ENCODE measurements around the gene NPPA. TPM values are rescaled to one million over a fixed set of nuclear protein-coding genes. Genes with fewer than 3 reads are reported as not detected.
A peak's percentile ranks its signal among the peaks of the same experiment; 100 is the strongest.

Gene NPPA
- total and polyA plus RNA-seq, 9 of the 15 experiments (the other 6 are each of a cell fraction or from before 2014, with no cell fraction given): not detected

DNA sequence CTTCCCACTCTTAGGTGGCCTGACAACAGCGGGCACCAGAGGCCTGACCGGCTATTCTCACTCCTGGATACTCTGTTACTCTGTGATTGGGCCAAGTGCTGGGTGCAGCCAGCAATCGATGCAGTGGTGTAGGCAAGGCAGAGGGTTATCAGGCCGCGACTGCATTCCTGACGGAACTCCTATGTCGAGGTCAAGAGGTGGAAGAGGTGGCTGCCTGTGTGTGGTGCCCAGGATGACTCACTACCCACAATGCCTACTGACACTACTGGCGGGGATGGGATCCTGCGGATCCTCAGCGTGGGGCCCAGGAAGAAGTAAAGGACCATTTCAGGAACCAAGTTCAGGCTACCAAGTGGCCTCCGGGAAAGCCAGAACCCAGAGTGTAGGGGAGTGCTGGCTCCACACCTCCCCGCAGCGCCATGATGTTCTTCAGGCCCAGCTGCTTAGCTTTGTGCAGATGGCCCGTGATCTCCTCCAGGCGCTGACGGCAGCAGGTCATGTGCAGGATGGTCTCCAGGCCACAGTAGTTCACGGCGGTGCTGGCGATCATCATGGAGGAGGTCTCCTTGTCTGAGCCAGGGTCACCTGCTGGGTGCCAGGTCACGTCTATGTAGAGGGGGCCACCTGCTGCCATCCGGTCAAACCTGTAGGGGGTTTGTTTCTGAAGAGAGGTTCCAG lies 46.7 kb downstream of the NPPA start (continued):
- TF ChIP-seq, protein P1, sequence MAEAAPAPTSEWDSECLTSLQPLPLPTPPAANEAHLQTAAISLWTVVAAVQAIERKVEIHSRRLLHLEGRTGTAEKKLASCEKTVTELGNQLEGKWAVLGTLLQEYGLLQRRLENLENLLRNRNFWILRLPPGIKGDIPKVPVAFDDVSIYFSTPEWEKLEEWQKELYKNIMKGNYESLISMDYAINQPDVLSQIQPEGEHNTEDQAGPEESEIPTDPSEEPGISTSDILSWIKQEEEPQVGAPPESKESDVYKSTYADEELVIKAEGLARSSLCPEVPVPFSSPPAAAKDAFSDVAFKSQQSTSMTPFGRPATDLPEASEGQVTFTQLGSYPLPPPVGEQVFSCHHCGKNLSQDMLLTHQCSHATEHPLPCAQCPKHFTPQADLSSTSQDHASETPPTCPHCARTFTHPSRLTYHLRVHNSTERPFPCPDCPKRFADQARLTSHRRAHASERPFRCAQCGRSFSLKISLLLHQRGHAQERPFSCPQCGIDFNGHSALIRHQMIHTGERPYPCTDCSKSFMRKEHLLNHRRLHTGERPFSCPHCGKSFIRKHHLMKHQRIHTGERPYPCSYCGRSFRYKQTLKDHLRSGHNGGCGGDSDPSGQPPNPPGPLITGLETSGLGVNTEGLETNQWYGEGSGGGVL (CRISPR knock-in tag; IDR thresholded peaks at IDR 0.05): no peak
- peak; percentile 22 for TF ChIP-seq SAP30 (IDR thresholded peaks at IDR 0.05; ENCODE audit: borderline replicate concordance, insufficient read depth, low read depth, low read length, poor library complexity, severe bottlenecking)
- TF ChIP-seq FOXA3 (CRISPR knock-in tag; conservative IDR thresholded peaks at IDR 0.05 in 1 of 2, IDR thresholded peaks at IDR 0.05 in 1 of 2): peak in 1 of 2 experiments; percentile 10; a peak in 1 of 4 replicates
- no peak for TF ChIP-seq ZKSCAN3 (CRISPR knock-in tag; IDR thresholded peaks at IDR 0.05)
- TF ChIP-seq ZNF263 (CRISPR knock-in tag; IDR thresholded peaks at IDR 0.05; ENCODE audit: borderline replicate concordance): 0 out of 2 replicates have a peak, but pooled peaks have one; percentile 10
- TF ChIP-seq PHB (CRISPR knock-in tag; IDR thresholded peaks at IDR 0.05): no peak
- TF ChIP-seq ARHGAP35 (IDR thresholded peaks at IDR 0.05; ENCODE audit: partially characterized antibody): no peak
- TF ChIP-seq, protein P2, sequence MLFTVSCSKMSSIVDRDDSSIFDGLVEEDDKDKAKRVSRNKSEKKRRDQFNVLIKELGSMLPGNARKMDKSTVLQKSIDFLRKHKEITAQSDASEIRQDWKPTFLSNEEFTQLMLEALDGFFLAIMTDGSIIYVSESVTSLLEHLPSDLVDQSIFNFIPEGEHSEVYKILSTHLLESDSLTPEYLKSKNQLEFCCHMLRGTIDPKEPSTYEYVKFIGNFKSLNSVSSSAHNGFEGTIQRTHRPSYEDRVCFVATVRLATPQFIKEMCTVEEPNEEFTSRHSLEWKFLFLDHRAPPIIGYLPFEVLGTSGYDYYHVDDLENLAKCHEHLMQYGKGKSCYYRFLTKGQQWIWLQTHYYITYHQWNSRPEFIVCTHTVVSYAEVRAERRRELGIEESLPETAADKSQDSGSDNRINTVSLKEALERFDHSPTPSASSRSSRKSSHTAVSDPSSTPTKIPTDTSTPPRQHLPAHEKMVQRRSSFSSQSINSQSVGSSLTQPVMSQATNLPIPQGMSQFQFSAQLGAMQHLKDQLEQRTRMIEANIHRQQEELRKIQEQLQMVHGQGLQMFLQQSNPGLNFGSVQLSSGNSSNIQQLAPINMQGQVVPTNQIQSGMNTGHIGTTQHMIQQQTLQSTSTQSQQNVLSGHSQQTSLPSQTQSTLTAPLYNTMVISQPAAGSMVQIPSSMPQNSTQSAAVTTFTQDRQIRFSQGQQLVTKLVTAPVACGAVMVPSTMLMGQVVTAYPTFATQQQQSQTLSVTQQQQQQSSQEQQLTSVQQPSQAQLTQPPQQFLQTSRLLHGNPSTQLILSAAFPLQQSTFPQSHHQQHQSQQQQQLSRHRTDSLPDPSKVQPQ (CRISPR knock-in tag; IDR thresholded peaks at IDR 0.05; ENCODE audit: borderline replicate concordance): no peak
- TF ChIP-seq, protein P3, sequence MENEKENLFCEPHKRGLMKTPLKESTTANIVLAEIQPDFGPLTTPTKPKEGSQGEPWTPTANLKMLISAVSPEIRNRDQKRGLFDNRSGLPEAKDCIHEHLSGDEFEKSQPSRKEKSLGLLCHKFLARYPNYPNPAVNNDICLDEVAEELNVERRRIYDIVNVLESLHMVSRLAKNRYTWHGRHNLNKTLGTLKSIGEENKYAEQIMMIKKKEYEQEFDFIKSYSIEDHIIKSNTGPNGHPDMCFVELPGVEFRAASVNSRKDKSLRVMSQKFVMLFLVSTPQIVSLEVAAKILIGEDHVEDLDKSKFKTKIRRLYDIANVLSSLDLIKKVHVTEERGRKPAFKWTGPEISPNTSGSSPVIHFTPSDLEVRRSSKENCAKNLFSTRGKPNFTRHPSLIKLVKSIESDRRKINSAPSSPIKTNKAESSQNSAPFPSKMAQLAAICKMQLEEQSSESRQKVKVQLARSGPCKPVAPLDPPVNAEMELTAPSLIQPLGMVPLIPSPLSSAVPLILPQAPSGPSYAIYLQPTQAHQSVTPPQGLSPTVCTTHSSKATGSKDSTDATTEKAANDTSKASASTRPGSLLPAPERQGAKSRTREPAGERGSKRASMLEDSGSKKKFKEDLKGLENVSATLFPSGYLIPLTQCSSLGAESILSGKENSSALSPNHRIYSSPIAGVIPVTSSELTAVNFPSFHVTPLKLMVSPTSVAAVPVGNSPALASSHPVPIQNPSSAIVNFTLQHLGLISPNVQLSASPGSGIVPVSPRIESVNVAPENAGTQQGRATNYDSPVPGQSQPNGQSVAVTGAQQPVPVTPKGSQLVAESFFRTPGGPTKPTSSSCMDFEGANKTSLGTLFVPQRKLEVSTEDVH (IDR thresholded peaks at IDR 0.05; ENCODE audit: low read depth, partially characterized antibody): no peak
- TF ChIP-seq, protein P4, sequence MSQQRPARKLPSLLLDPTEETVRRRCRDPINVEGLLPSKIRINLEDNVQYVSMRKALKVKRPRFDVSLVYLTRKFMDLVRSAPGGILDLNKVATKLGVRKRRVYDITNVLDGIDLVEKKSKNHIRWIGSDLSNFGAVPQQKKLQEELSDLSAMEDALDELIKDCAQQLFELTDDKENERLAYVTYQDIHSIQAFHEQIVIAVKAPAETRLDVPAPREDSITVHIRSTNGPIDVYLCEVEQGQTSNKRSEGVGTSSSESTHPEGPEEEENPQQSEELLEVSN (IDR thresholded peaks at IDR 0.05; ENCODE audit: borderline replicate concordance in 1 of 2, extremely low read depth in 1 of 2, insufficient read depth in 1 of 2, insufficient read length in 1 of 2, low read depth in 1 of 2, low read length in 1 of 2, poor library complexity in 1 of 2, severe bottlenecking in 1 of 2): no peak
- TF ChIP-seq NCOR1 (IDR thresholded peaks at IDR 0.05): no peak
- TF ChIP-seq ZNF282 (CRISPR knock-in tag; IDR thresholded peaks at IDR 0.05): no peak
- no peak for TF ChIP-seq RBM17 (IDR thresholded peaks at IDR 0.05; ENCODE audit: borderline replicate concordance, low read depth, low read length)

Measured in K562 (cell line).